22Rv1 (cell line): ENCODE data around the gene EEF1AKMT3.

Experiments used
- H3K27ac ChIP-seq: fragments of 450-650 bp; 2 replicates; pipeline ENCODE4 v1.5.1; 2017
- CTCF ChIP-seq: fragments of 450-650 bp; IDR thresholded peaks from 2 replicates; pipeline ENCODE4 v1.5.1; 2017; ENCODE audit warnings: mild to moderate bottlenecking
- ZFX ChIP-seq: fragments of 450-650 bp; IDR thresholded peaks from 2 replicates; pipeline ENCODE4 v1.6.1; 2017; ENCODE audit warnings: antibody characterized with exemption, borderline replicate concordance

Gene EEF1AKMT3

GRCh38 chr12:57810450-57810849, 38.0 kb downstream of the EEF1AKMT3 start:
- H3K27ac ChIP-seq = no peak overlapping the region
- TF ChIP-seq ZFX = no peak
- TF ChIP-seq CTCF = no peak

- TF ChIP-seq ZFX (no peak), CTCF (no peak)
- H3K27ac ChIP-seq = no peak overlapping the region
Observed at GRCh38 chr12:57811028-57811755, 38.8 kb downstream of the EEF1AKMT3 start.

GRCh38 chr12:57813111-57813970, 40.9 kb downstream of the EEF1AKMT3 start:
- no peak overlapping the region for H3K27ac ChIP-seq
- TF ChIP-seq CTCF (no peak), ZFX (no peak)

- TF ChIP-seq ZFX = no peak
- no peak overlapping the region for H3K27ac ChIP-seq
Observed at GRCh38 chr12:57813971-57814772, 41.8 kb downstream of the EEF1AKMT3 start.

GRCh38 chr12:57815177-57816000, 43.0 kb downstream of the EEF1AKMT3 start:
- no peak overlapping the region for H3K27ac ChIP-seq
- TF ChIP-seq ZFX (no peak), CTCF (no peak)

- TF ChIP-seq CTCF = no peak
- no peak for TF ChIP-seq ZFX
- no peak overlapping the region for H3K27ac ChIP-seq
Observed at GRCh38 chr12:57816001-57816854, 43.8 kb downstream of the EEF1AKMT3 start.
